OCI-LY1 (cell line): Measurements from ENCODE around the gene MYCBP.

Experiments used
- H2AFZ ChIP-seq: fragments of 200-600 bp; sonication (generic), shearing (Covaris generic); 2 replicates; pipeline ENCODE4 v1.6.0; 2014; ENCODE audit warnings: antibody characterized with exemption, mild to moderate bottlenecking, low read length
- H3F3A ChIP-seq: fragments of 200-600 bp; sonication (generic), shearing (Covaris generic); 2 replicates; pipeline ENCODE4 v1.6.0; 2014; ENCODE audit warnings: mild to moderate bottlenecking, antibody characterized with exemption, low read length, moderate library complexity; ENCODE audit not compliant: insufficient read depth
- H3K27ac ChIP-seq: fragments of 200-600 bp; sonication (generic); 2 replicates; pipeline ENCODE4 v1.5.1; 2014; ENCODE audit warnings: low read length, mixed run types, mild to moderate bottlenecking, low read depth; ENCODE audit not compliant: poor library complexity, severe bottlenecking
- H3K27me3 ChIP-seq: fragments of 200-600 bp; sonication (generic); 2 replicates; pipeline ENCODE4 v1.6.0; 2014; ENCODE audit warnings: antibody characterized with exemption, mild to moderate bottlenecking, low read length, moderate library complexity; ENCODE audit not compliant: insufficient read depth
- H3K36me3 ChIP-seq: fragments of 200-600 bp; sonication (generic); 2 replicates; pipeline ENCODE4 v1.6.1; 2014; ENCODE audit warnings: mild to moderate bottlenecking, antibody characterized with exemption, low read length, moderate library complexity, mixed read lengths; ENCODE audit not compliant: insufficient read depth
- H3K4me1 ChIP-seq: fragments of 200-600 bp; sonication (generic); 2 replicates; pipeline ENCODE4 v1.5.1; 2014; ENCODE audit warnings: mild to moderate bottlenecking, low read length, moderate library complexity; ENCODE audit not compliant: insufficient read depth, severe bottlenecking
- H3K4me2 ChIP-seq: fragments of 200-600 bp; sonication (generic), shearing (Covaris generic); 2 replicates; pipeline ENCODE4 v1.6.1; 2014; ENCODE audit warnings: low read length
- H3K4me3 ChIP-seq: fragments of 200-600 bp; sonication (generic); 2 replicates; pipeline ENCODE4 v1.5.1; 2014; ENCODE audit warnings: low read length, low read depth, mild to moderate bottlenecking, mixed read lengths; ENCODE audit not compliant: poor library complexity, severe bottlenecking
- H3K79me2 ChIP-seq: fragments of 200-600 bp; shearing (Covaris generic); 2 replicates; pipeline ENCODE4 v1.6.1; 2016; ENCODE audit warnings: mixed run types, low read length, mixed read lengths; ENCODE audit not compliant: insufficient read depth
- H3K9ac ChIP-seq: fragments of 200-600 bp; sonication (generic), shearing (Covaris generic); 2 replicates; pipeline ENCODE4 v1.6.1; 2014; ENCODE audit warnings: mild to moderate bottlenecking, low read length, mixed read lengths
- H3K9me2 ChIP-seq: fragments of 200-600 bp; sonication (generic), shearing (Covaris generic); 2 replicates; pipeline ENCODE4 v1.6.1; 2014; ENCODE audit warnings: low read depth, mild to moderate bottlenecking, low read length, mixed read lengths
- H3K9me3 ChIP-seq: fragments of 200-600 bp; shearing (Covaris generic); 2 replicates; pipeline ENCODE4 v1.6.1; 2014; ENCODE audit warnings: low read length, mixed read lengths
- H4K20me1 ChIP-seq: fragments of 200-600 bp; sonication (generic), shearing (Covaris generic); 2 replicates; pipeline ENCODE4 v1.6.0; 2016; ENCODE audit warnings: mild to moderate bottlenecking, low read length; ENCODE audit not compliant: insufficient read depth
- CTCF ChIP-seq: fragments of 200-600 bp; sonication (generic), shearing (Covaris generic); IDR thresholded peaks from 2 replicates; pipeline ENCODE4 v1.5.1; 2017; ENCODE audit warnings: mild to moderate bottlenecking, antibody characterized with exemption, low read length, moderate library complexity, mixed read lengths
- EZH2 ChIP-seq: fragments of 200-600 bp; sonication (generic), shearing (Covaris generic); IDR thresholded peaks from 2 replicates; pipeline ENCODE4 v1.8.0; 2017; ENCODE audit warnings: borderline replicate concordance, mixed run types, mild to moderate bottlenecking, antibody characterized with exemption, low read length, moderate library complexity, mixed read lengths

The MYCBP gene

GRCh38 chr1:38908821-38909220 lies 35.7 kb upstream of the MYCBP start:
- Histone ChIP-seq H3K9me3 (no peaks in the 10 kb centered on the region), H3K9ac (no peak overlapping the region)
- TF ChIP-seq EZH2, result no peak
- TF ChIP-seq CTCF, result no peak

GRCh38 chr1:38905985-38906384 lies 32.8 kb upstream of the MYCBP start:
- H4K20me1 ChIP-seq, result no peaks in the 10 kb centered on the region
- no peaks in the 10 kb centered on the region for H3F3A ChIP-seq
- H3K9ac ChIP-seq, result no peak overlapping the region
- no peaks in the 10 kb centered on the region for H3K27me3 ChIP-seq
- no peak for TF ChIP-seq CTCF
- TF ChIP-seq EZH2, result no peak
- H3K4me1 ChIP-seq, result no peaks in the 10 kb centered on the region
- H3K4me3 ChIP-seq, result no peak overlapping the region
- H3K4me2 ChIP-seq, result no peak overlapping the region
- no peaks in the 10 kb centered on the region for H3K9me3 ChIP-seq
- no peak overlapping the region for H2AFZ ChIP-seq
- H3K36me3 ChIP-seq, result no peaks in the 10 kb centered on the region
- H3K27ac ChIP-seq, result no peak overlapping the region
- no peaks in the 10 kb centered on the region for H3K79me2 ChIP-seq
- no peaks in the 10 kb centered on the region for H3K9me2 ChIP-seq

More at GRCh38 chr1:38908821-38909220, 35.7 kb upstream of the MYCBP start:
- no peaks in the 10 kb centered on the region for H3K9me2 ChIP-seq
- H4K20me1 ChIP-seq, result no peaks in the 10 kb centered on the region
- no peak overlapping the region for H3K4me3 ChIP-seq
- H3K79me2 ChIP-seq, result no peaks in the 10 kb centered on the region
- no peaks in the 10 kb centered on the region for H3K4me1 ChIP-seq
- no peak overlapping the region for H3K4me2 ChIP-seq
- H3K27ac ChIP-seq, result no peak overlapping the region
- H3K36me3 ChIP-seq, result no peaks in the 10 kb centered on the region
- H2AFZ ChIP-seq, result no peak overlapping the region
- no peaks in the 10 kb centered on the region for H3K27me3 ChIP-seq
- H3F3A ChIP-seq, result no peaks in the 10 kb centered on the region

- TF ChIP-seq EZH2, result no peak
- no peak for TF ChIP-seq CTCF
- Histone ChIP-seq H3K9ac (no peak overlapping the region), H3K79me2 (no peaks in the 10 kb centered on the region), H3K9me2 (no peaks in the 10 kb centered on the region), H3K4me3 (no peak overlapping the region), H3K27ac (no peak overlapping the region), H4K20me1 (no peaks in the 10 kb centered on the region), H2AFZ (no peak overlapping the region), H3K36me3 (no peaks in the 10 kb centered on the region), H3K9me3 (no peaks in the 10 kb centered on the region), H3K4me1 (no peaks in the 10 kb centered on the region), H3K4me2 (no peak overlapping the region), H3F3A (no peaks in the 10 kb centered on the region), H3K27me3 (no peaks in the 10 kb centered on the region)
These were observed 26.4 kb upstream of the MYCBP start for GRCh38 chr1:38899560-38899959.
